Skeletal muscle satellite cell (primary cell): Measurements from ENCODE around the gene OR13C3. TPM values are rescaled to one million over a fixed set of nuclear protein-coding genes. Genes with fewer than 3 reads are reported as not detected.

ENCODE experiments used
- H3K27me3 ChIP-seq: 2 replicates; pipeline ENCODE4 v1.7.0; 2013; ENCODE audit warnings: low read length; ENCODE audit not compliant: control insufficient read depth, insufficient read depth
- H3K36me3 ChIP-seq: 2 replicates; pipeline ENCODE4 v1.7.0; 2013; ENCODE audit warnings: mild to moderate bottlenecking, control low read depth, low read length; ENCODE audit not compliant: insufficient read depth
- H3K4me1 ChIP-seq: 2 replicates; pipeline ENCODE4 v1.7.0; 2013; ENCODE audit warnings: low read length; ENCODE audit not compliant: control insufficient read depth, insufficient read depth
- H3K4me2 ChIP-seq: 2 replicates; pipeline ENCODE4 v1.7.0; 2013; ENCODE audit warnings: mild to moderate bottlenecking, low read length
- H3K4me3 ChIP-seq: 2 replicates; pipeline ENCODE4 v1.7.0; 2013; ENCODE audit warnings: low read length
- H3K9ac ChIP-seq: 2 replicates; pipeline ENCODE4 v1.7.0; 2013; ENCODE audit warnings: mild to moderate bottlenecking, low read depth, low read length, moderate library complexity
- H3K9me3 ChIP-seq: replicated peaks from 2 replicates; pipeline ENCODE4 v1.7.0; 2013; ENCODE audit warnings: mild to moderate bottlenecking, control low read depth, low read length
- total RNA-seq: library from RNA; depleted of rRNA; stranded (reverse); fragments of >200 nt; gene quantifications from 2 replicates; pipeline ENCODE4 v1.2.3, GENCODE V29; 2012; rRNA removed

The OR13C3 gene
- not detected in 2 replicates for total RNA-seq

DNA sequence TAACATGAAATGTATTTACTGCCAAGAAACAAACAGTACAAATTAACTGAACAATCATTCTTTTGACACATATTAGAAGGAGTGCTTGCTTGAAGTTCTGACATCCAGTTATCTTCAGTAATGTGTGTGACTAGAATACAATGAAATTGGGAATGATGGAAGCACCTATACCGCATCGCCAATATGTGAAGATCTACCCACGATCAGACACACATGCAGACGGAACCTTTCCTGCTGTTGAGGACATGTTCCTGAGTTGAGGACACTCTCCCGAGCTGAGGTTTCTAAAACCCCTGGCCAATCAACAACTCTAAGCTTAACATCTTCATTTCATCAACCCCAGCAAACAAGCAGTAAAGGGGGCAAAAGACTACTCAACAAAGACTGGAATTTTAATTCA lies at the start of gene OR13C3:
OR13C3 (minus strand) TSS at position 101 of the 400 bp plus-strand sequence. CDS start 133 bp downstream, outside the sequence.
- Histone ChIP-seq H3K4me3 (no peak within 1 kb of the TSS), H3K4me1 (no peaks in the 10 kb centered on the region), H3K36me3 (no peaks in the 10 kb centered on the region), H3K27me3 (no peaks in the 10 kb centered on the region), H3K4me2 (no peak within 1 kb of the TSS), H3K9me3 (no peaks in the 10 kb centered on the region), H3K9ac (no peak within 1 kb of the TSS)

DNA sequence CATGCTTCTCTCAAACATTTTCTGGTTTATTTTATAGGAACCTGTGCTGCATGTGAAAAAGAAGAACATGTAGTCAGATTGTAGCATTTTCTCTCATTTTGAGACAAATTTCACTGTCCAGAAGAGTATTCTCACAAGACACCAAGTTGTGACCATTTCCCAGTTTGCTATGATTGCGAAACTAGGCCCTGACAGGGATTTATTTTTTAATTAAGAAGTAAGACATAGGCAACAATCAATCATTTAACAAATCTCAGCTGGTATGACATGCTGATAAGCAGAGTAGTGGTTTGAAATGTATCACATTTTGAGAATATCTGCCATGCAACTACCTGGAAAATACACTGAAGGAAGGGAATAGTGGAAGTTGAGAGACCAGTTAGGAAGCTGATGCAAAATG lies 43.9 kb upstream of the OR13C3 start:
- no peaks in the 10 kb centered on the region for H3K36me3 ChIP-seq
- H3K27me3 ChIP-seq: no peaks in the 10 kb centered on the region
- H3K9ac ChIP-seq: no peak overlapping the region
- no peaks in the 10 kb centered on the region for H3K9me3 ChIP-seq
- no peak overlapping the region for H3K4me3 ChIP-seq
- H3K4me2 ChIP-seq: no peak overlapping the region
- H3K4me1 ChIP-seq: no peaks in the 10 kb centered on the region

DNA sequence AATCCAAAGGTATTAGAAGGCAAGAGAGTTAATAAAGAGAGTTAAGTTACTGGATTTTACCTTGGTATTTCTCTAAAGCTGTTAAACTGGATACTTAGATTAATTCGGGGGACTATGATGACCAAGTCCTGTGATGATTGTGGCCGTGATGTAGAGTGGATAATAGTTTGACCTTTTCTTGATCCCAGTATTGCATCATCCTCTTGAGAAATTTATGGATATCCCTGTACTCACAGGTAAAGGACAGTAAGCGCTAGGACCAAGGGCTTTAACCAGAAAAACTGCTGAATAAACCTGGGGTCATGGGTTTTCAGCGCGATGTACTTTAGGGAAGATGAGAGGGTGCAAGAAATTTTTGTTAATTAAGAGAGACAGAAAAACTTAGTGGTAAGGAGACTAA lies 40.6 kb upstream of the OR13C3 start:
- no peaks in the 10 kb centered on the region for H3K4me1 ChIP-seq
- no peak overlapping the region for H3K4me3 ChIP-seq
- H3K9ac ChIP-seq: no peak overlapping the region
- no peaks in the 10 kb centered on the region for H3K27me3 ChIP-seq
- no peaks in the 10 kb centered on the region for H3K36me3 ChIP-seq
- no peak overlapping the region for H3K4me2 ChIP-seq
- H3K9me3 ChIP-seq: no peaks in the 10 kb centered on the region

DNA sequence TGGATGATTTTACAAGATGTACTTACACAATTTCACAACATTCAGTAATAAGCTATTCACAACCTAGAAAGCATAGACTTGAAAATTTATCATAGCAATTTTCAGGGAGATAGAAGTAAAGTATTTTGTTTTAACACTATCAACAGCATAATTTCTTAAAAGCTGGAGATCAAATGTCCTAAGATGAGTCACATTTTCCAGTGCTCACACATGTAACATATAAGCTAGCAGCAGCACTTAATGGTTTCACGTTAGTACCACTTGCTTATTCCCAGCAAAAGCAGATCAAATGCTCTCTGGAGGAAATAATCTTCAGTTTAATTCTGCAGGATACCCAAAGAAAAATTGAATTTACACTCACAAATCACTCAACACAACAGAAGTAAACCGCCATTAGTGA lies 38.8 kb upstream of the OR13C3 start:
- H3K4me2 ChIP-seq: no peak overlapping the region
- H3K9me3 ChIP-seq: no peaks in the 10 kb centered on the region
- H3K4me3 ChIP-seq: no peak overlapping the region
- H3K9ac ChIP-seq: no peak overlapping the region
- no peaks in the 10 kb centered on the region for H3K27me3 ChIP-seq
- H3K4me1 ChIP-seq: no peaks in the 10 kb centered on the region
- no peaks in the 10 kb centered on the region for H3K36me3 ChIP-seq

DNA sequence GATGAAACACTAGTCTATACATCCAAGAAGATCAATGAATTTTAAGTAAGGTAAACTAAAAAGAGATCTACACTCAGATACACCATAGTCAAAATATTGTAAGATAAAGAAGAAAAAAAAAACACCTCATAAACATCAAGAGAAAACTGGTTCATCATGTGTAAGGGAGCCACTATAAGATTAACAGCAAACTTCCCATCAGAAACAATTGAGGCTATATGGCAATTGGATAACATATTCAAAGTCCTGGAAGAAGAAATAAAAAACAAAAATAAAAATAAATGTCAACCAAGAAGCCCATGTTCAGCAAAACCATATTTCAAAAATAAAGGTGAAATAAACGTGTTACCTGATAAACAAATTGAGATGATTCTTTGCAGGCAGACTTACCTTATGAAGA lies 36.0 kb upstream of the OR13C3 start:
- Histone ChIP-seq H3K36me3 (no peaks in the 10 kb centered on the region), H3K4me3 (no peak overlapping the region), H3K4me1 (no peaks in the 10 kb centered on the region), H3K9ac (no peak overlapping the region), H3K27me3 (no peaks in the 10 kb centered on the region), H3K9me3 (no peaks in the 10 kb centered on the region), H3K4me2 (no peak overlapping the region)

DNA sequence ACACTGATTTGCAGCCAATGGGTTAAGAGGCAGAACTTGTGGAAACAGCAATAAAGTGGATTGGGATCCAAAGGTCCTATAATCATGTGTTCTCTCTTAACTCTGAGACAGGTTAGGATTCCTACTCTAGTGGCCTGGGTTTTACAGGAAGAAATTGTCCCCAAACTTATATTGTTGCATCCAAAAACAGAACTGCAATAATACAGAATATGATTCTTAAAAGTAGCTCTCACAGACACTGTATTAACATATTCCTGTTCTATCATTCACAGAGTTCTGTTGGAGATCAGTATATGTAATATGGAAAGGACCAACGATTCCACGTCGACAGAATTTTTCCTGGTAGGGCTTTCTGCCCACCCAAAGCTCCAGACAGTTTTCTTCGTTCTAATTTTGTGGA lies 32.2 kb upstream of the OR13C3 start, which contains the start of gene OR13C8:
OR13C8 (plus strand) TSS at position 301 of the 400 bp plus-strand sequence; CDS start at position 301, 0 bp downstream.
- no peaks in the 10 kb centered on the region for H3K9me3 ChIP-seq
- H3K36me3 ChIP-seq: no peaks in the 10 kb centered on the region
- no peak within 1 kb of the TSS for H3K9ac ChIP-seq
- H3K4me2 ChIP-seq: no peak within 1 kb of the TSS
- H3K4me3 ChIP-seq: no peak within 1 kb of the TSS
- no peaks in the 10 kb centered on the region for H3K27me3 ChIP-seq
- no peaks in the 10 kb centered on the region for H3K4me1 ChIP-seq

DNA sequence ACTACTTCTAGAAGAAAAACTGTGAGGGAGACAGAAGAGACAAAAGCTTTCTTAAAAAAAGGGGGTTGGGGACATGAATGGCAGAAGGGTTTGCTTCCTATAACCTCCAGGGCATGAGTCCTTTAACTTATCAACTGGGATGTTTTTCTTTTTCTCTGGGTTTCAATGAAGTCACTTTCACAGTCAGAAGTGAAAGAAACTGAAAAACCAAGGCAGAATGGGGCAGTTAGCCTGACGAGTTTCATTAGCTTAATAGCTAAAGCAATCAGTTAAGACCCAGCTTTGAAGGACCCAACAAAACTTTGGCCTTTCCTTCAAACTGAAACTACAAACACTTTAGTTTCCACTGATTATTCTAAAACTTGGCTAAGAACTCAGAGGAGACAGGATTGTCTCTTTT lies 27.7 kb upstream of the OR13C3 start:
- H3K4me3 ChIP-seq: no peak overlapping the region
- no peaks in the 10 kb centered on the region for H3K4me1 ChIP-seq
- H3K4me2 ChIP-seq: no peak overlapping the region
- no peaks in the 10 kb centered on the region for H3K36me3 ChIP-seq
- no peak overlapping the region for H3K9ac ChIP-seq
- H3K9me3 ChIP-seq: no peaks in the 10 kb centered on the region
- H3K27me3 ChIP-seq: no peaks in the 10 kb centered on the region

DNA sequence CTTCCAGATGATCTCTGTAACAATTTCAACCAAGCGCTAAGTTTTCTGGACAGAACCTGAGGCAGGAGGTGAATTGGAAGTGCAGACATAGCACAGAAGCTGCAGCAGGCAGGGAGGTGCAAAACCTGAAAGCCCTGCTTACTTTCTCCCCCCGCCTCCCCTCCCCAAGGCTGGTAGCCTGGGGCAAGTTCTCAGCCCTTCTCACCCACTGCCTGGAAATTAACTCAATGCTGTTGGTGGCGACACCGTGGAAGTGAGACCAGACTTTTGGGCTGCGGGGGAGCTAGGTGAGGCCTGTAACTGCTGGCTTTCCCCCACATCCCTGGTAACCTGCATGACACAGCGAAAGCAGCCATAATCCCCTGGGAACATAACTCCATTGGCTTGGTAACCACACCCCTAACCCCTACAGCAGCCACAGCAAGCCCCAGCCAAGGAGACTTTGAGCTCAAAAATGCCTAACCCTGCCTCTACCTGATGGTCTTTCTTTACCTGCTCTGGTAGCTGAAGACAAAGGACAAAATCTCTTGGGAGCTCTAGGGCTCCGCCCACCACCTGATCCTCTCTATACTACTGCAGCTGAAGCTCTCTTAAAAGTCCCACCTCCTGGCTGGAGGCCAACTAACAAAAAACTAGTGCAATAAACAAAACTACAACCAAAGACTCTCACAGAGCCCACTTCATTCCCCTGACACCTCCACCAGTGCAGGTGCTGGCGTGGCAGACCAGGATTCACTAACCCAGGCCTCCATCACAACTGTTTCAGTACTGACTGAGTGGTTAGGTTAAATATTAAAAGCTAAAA lies 20.4 kb upstream of the OR13C3 start:
- Histone ChIP-seq H3K27me3 (no peaks in the 10 kb centered on the region), H3K36me3 (no peaks in the 10 kb centered on the region), H3K4me2 (no peak overlapping the region), H3K4me1 (no peaks in the 10 kb centered on the region), H3K9ac (no peak overlapping the region), H3K4me3 (no peak overlapping the region), H3K9me3 (no peaks in the 10 kb centered on the region)

DNA sequence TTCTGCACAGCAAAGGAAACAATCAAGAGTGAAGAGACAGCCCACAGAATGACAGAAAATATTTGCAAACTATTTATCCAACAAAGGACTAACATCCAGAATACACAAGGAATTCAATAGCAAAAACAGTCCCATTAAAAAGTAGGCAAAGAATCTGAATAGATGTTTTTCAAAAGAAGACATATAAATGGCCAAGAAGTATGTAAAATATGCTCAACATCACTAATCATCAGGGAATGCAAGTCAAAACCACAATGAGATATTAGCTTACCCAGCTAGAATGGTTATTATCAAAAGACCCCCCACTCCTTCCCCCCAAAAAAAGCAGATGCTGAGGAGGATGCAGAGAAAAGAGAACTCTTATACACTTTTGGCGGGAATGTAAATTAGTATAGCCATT lies 18.9 kb upstream of the OR13C3 start:
- H3K9me3 ChIP-seq: no peaks in the 10 kb centered on the region
- H3K27me3 ChIP-seq: no peaks in the 10 kb centered on the region
- H3K36me3 ChIP-seq: no peaks in the 10 kb centered on the region
- H3K4me2 ChIP-seq: no peak overlapping the region
- H3K4me1 ChIP-seq: no peaks in the 10 kb centered on the region
- no peak overlapping the region for H3K9ac ChIP-seq
- H3K4me3 ChIP-seq: no peak overlapping the region

DNA sequence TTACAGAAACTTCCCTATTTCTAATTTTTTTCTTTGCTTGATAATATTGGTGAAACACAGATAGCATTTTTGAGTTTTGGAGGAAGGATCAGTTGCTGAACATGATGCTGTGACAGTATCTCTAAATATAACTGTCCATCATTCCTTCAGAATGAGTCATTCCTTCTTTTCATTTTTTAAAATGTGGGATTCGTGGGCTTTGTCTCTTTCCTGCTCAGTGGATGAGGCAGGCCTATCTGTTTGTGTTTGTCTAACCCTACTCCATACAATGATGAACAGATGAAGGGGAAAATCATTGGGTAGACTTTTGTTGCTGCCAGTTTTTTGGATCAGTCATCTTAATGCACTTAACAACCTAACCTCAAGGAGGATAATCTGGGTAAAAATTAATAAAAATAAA lies 16.6 kb upstream of the OR13C3 start:
- Histone ChIP-seq H3K36me3 (no peaks in the 10 kb centered on the region), H3K9me3 (no peaks in the 10 kb centered on the region), H3K4me2 (no peak overlapping the region), H3K27me3 (no peaks in the 10 kb centered on the region), H3K9ac (no peak overlapping the region), H3K4me3 (no peak overlapping the region), H3K4me1 (no peaks in the 10 kb centered on the region)

DNA sequence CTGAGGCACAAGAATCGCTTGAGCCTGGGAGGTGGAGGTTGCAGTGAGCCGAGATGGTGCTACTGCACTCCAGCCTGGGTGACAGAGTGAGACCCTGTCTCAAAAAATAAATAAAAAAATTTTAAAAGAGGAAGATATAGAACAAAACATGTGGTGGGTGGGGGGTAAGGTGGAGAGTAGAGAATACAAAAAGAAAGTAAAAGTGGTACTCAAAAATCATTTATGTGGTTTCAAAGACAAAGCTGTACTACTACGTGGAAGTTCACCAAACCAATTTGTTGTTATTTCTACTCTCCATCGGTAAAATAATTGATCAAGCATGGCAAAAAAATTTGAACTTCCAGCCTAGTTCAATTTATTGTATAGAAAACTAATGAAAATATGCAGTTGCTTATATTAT lies 8.0 kb upstream of the OR13C3 start:
- H3K4me1 ChIP-seq: no peaks in the 10 kb centered on the region
- no peak overlapping the region for H3K4me2 ChIP-seq
- H3K36me3 ChIP-seq: no peaks in the 10 kb centered on the region
- no peak overlapping the region for H3K4me3 ChIP-seq
- H3K9me3 ChIP-seq: no peaks in the 10 kb centered on the region
- no peak overlapping the region for H3K9ac ChIP-seq
- no peaks in the 10 kb centered on the region for H3K27me3 ChIP-seq

DNA sequence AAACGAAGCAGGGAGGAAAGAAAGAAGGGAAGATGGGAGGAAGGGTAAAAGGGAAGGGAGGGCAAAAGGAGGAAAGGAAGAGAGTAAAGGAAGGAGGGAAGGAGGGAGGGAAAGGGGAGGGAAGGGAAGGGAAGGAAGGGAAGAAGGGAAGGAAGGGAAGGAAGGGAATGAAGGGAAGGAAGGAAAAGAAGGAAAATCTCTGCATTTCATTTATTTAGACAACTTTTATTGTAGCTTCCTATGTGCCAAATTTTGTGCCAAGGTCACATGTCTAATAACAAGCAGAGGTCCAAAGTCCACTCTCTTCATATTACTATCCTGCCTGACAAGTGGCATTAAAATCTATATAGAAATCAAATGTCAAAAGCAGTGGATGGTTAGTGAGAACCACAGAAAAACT lies 2.6 kb upstream of the OR13C3 start:
- Histone ChIP-seq H3K9ac (no peak overlapping the region), H3K9me3 (no peaks in the 10 kb centered on the region), H3K4me1 (no peaks in the 10 kb centered on the region), H3K36me3 (no peaks in the 10 kb centered on the region), H3K4me2 (no peak overlapping the region), H3K4me3 (no peak overlapping the region), H3K27me3 (no peaks in the 10 kb centered on the region)
